OCI-LY3 (cell line): ENCODE data around the gene MTA1.

Experiments
- CTCF ChIP-seq: fragments of 200-600, 300-600 bp; sonication (generic); IDR thresholded peaks from 2 replicates; pipeline ENCODE4 v1.5.1; 2014; ENCODE audit warnings: antibody characterized with exemption, low read length, low read depth
- EZH2phosphoT487 ChIP-seq: fragments of 200-600 bp; shearing (Covaris generic); IDR thresholded peaks from 2 replicates; pipeline ENCODE4 v1.6.1; 2018; ENCODE audit warnings: antibody characterized with exemption, mixed run types, low read depth

GRCh38 chr14:105440554-105440900 is 20.9 kb downstream of the MTA1 start:
- TF ChIP-seq CTCF (no peak), EZH2phosphoT487 (no peak)
